ENCODE measurements around the gene NAALADL2. TPM values are rescaled to one million over a fixed set of nuclear protein-coding genes. Genes with fewer than 3 reads are reported as not detected.

The NAALADL2 gene
- total and polyA plus RNA-seq, 2 of the 8 experiments (the other 6 are each of a cell fraction or from before 2014, with no cell fraction given) = 0.12 to 0.22 TPM

DNA sequence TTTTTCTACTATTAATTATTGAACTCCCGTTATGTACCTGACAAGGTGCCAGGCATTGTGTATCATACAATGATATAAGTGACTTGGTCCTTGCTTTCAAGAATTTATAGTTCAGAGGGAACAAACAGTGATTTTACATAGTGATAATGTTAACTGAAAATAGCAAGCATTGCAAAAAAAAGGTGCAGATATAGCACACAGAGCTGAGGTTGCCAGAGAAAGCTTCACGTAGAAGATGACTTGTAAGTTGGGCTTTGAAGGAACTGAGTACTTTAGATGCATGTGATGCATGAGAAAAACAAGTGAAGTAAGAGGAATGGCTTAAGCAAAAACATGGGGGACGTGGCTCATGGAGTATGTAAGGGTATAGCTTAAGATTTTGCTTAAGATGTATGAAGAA, 584.5 kb downstream of the NAALADL2 start (continued):
- TF ChIP-seq, protein P1, sequence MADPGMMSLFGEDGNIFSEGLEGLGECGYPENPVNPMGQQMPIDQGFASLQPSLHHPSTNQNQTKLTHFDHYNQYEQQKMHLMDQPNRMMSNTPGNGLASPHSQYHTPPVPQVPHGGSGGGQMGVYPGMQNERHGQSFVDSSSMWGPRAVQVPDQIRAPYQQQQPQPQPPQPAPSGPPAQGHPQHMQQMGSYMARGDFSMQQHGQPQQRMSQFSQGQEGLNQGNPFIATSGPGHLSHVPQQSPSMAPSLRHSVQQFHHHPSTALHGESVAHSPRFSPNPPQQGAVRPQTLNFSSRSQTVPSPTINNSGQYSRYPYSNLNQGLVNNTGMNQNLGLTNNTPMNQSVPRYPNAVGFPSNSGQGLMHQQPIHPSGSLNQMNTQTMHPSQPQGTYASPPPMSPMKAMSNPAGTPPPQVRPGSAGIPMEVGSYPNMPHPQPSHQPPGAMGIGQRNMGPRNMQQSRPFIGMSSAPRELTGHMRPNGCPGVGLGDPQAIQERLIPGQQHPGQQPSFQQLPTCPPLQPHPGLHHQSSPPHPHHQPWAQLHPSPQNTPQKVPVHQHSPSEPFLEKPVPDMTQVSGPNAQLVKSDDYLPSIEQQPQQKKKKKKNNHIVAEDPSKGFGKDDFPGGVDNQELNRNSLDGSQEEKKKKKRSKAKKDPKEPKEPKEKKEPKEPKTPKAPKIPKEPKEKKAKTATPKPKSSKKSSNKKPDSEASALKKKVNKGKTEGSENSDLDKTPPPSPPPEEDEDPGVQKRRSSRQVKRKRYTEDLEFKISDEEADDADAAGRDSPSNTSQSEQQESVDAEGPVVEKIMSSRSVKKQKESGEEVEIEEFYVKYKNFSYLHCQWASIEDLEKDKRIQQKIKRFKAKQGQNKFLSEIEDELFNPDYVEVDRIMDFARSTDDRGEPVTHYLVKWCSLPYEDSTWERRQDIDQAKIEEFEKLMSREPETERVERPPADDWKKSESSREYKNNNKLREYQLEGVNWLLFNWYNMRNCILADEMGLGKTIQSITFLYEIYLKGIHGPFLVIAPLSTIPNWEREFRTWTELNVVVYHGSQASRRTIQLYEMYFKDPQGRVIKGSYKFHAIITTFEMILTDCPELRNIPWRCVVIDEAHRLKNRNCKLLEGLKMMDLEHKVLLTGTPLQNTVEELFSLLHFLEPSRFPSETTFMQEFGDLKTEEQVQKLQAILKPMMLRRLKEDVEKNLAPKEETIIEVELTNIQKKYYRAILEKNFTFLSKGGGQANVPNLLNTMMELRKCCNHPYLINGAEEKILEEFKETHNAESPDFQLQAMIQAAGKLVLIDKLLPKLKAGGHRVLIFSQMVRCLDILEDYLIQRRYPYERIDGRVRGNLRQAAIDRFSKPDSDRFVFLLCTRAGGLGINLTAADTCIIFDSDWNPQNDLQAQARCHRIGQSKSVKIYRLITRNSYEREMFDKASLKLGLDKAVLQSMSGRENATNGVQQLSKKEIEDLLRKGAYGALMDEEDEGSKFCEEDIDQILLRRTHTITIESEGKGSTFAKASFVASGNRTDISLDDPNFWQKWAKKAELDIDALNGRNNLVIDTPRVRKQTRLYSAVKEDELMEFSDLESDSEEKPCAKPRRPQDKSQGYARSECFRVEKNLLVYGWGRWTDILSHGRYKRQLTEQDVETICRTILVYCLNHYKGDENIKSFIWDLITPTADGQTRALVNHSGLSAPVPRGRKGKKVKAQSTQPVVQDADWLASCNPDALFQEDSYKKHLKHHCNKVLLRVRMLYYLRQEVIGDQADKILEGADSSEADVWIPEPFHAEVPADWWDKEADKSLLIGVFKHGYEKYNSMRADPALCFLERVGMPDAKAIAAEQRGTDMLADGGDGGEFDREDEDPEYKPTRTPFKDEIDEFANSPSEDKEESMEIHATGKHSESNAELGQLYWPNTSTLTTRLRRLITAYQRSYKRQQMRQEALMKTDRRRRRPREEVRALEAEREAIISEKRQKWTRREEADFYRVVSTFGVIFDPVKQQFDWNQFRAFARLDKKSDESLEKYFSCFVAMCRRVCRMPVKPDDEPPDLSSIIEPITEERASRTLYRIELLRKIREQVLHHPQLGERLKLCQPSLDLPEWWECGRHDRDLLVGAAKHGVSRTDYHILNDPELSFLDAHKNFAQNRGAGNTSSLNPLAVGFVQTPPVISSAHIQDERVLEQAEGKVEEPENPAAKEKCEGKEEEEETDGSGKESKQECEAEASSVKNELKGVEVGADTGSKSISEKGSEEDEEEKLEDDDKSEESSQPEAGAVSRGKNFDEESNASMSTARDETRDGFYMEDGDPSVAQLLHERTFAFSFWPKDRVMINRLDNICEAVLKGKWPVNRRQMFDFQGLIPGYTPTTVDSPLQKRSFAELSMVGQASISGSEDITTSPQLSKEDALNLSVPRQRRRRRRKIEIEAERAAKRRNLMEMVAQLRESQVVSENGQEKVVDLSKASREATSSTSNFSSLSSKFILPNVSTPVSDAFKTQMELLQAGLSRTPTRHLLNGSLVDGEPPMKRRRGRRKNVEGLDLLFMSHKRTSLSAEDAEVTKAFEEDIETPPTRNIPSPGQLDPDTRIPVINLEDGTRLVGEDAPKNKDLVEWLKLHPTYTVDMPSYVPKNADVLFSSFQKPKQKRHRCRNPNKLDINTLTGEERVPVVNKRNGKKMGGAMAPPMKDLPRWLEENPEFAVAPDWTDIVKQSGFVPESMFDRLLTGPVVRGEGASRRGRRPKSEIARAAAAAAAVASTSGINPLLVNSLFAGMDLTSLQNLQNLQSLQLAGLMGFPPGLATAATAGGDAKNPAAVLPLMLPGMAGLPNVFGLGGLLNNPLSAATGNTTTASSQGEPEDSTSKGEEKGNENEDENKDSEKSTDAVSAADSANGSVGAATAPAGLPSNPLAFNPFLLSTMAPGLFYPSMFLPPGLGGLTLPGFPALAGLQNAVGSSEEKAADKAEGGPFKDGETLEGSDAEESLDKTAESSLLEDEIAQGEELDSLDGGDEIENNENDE (IDR thresholded peaks at IDR 0.05; ENCODE audit: insufficient replicate concordance, low read length) = no peak
- no peak for TF ChIP-seq RXRA (IDR thresholded peaks at IDR 0.05; ENCODE audit: insufficient read depth, low read depth, low read length)
- no peak for TF ChIP-seq SP2 (IDR thresholded peaks at IDR 0.05; ENCODE audit: low read length)
